KMS-11 (cell line): Measurements from ENCODE around the gene OR2G6.
"Not testable (repeated sequence)": the region's sequence is repeated elsewhere in the genome, so short reads cannot be mapped to it uniquely, and the experiment has no call there.

Experiments
- H2AFZ ChIP-seq: fragments of 200-600 bp; sonication (generic); 2 replicates; pipeline ENCODE4 v1.6.1; 2016; ENCODE audit warnings: antibody characterized with exemption, mixed run types, low read depth
- H3K27ac ChIP-seq: fragments of 200-600 bp; sonication (generic); 2 replicates; pipeline ENCODE4 v1.6.1; 2016; ENCODE audit warnings: mild to moderate bottlenecking, mixed run types
- H3K27me3 ChIP-seq: fragments of 200-600 bp; sonication (generic); 2 replicates; pipeline ENCODE4 v1.6.1; 2017; ENCODE audit warnings: mild to moderate bottlenecking, low read depth, mixed run types, moderate library complexity; ENCODE audit not compliant: insufficient read depth
- H3K36me3 ChIP-seq: fragments of 200-600 bp; sonication (generic); 2 replicates; pipeline ENCODE4 v1.6.1; 2017; ENCODE audit warnings: mild to moderate bottlenecking, mixed run types; ENCODE audit not compliant: insufficient read depth
- H3K4me1 ChIP-seq: fragments of 200-600 bp; sonication (generic); 2 replicates; pipeline ENCODE4 v1.6.1; 2016; ENCODE audit warnings: mild to moderate bottlenecking, low read depth, mixed run types; ENCODE audit not compliant: poor library complexity, severe bottlenecking
- H3K4me2 ChIP-seq: fragments of 200-600 bp; sonication (generic); 2 replicates; pipeline ENCODE4 v1.7.0; 2016; ENCODE audit warnings: mild to moderate bottlenecking, mixed run types
- H3K4me3 ChIP-seq: fragments of 200-600 bp; sonication (generic); IDR thresholded peaks from 2 replicates; pipeline ENCODE4 v1.6.1; 2017; ENCODE audit warnings: low read depth, low read length, mixed read lengths; ENCODE audit not compliant: insufficient read depth
- H3K79me2 ChIP-seq: fragments of 200-600 bp; sonication (generic); 2 replicates; pipeline ENCODE4 v1.6.1; 2016; ENCODE audit warnings: low read depth, mixed run types; ENCODE audit not compliant: insufficient read depth
- H3K9ac ChIP-seq: fragments of 200-600 bp; sonication (generic); 2 replicates; pipeline ENCODE4 v1.6.1; 2016; ENCODE audit warnings: mild to moderate bottlenecking, mixed run types
- H4K20me1 ChIP-seq: fragments of 200-600 bp; sonication (generic); 2 replicates; pipeline ENCODE4 v1.6.1; 2016; ENCODE audit warnings: mild to moderate bottlenecking, mixed run types; ENCODE audit not compliant: insufficient read depth
- TF ChIP-seq, protein P1 (sequence below): fragments of 200-600 bp; sonication (generic); conservative IDR thresholded peaks from 2 replicates; pipeline ENCODE4 v1.6.1; 2017; ENCODE audit warnings: low read depth, mild to moderate bottlenecking, antibody characterized with exemption, low read length, moderate library complexity, mixed read lengths

OR2G6 gene

DNA sequence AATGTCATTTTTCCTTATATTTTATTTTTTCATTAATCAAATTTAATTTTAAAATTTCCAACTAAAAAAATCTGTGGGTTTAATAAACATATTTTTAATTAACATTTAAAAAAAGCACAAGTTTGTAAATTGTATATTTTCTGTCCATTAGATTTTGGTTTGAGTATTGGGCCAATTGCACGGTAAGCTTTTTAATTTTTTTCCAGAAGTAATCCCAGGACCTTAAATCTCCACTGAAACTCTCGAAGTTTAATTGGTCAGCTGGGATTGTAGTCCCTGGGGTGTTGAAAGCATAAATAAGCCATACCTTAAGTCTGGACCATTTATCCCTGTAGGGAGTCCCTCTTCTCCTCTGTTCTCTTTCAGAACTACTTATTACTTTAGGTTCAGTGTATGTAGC is at the start of gene OR2G6:
OR2G6 (plus strand) TSS at position 301 of the 400 bp plus-strand sequence. CDS start 13,574 bp downstream, outside the sequence.
- not testable (repeated sequence) for H3K27me3 ChIP-seq, H3K9ac ChIP-seq, H4K20me1 ChIP-seq, H3K4me1 ChIP-seq, H3K79me2 ChIP-seq, H2AFZ ChIP-seq, H3K4me3 ChIP-seq, H3K4me2 ChIP-seq, H3K27ac ChIP-seq, H3K36me3 ChIP-seq

GRCh38 chr1:248459117-248459516 is 48.8 kb upstream of the OR2G6 start:
- not testable (repeated sequence) for H3K4me3 ChIP-seq, H3K36me3 ChIP-seq, H2AFZ ChIP-seq, H3K27me3 ChIP-seq, H3K27ac ChIP-seq, H3K79me2 ChIP-seq, H4K20me1 ChIP-seq, H3K4me1 ChIP-seq, H3K9ac ChIP-seq, H3K4me2 ChIP-seq

DNA sequence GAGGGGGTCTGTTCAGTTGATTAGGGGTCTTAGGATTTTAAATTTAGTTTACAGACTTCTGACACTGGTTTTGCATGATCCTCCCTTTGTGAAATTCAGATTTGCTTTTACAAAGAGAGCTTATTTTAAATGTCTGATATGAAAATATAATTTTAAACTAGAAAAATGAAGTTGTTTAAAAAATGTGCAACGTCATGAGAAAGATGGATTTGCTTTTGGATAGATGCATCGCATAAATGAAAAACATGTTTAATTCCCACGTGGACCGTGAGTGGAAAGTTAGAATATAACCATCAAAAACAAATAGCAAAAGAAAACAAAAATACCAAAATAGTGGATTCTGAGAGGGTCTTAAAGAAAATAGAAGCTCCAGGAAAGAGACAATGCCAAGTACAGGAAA is 36.7 kb upstream of the OR2G6 start:
- no peak overlapping the region for H3K4me2 ChIP-seq
- no peak overlapping the region for H3K27ac ChIP-seq
- H3K4me1 ChIP-seq = no peaks in the 10 kb centered on the region
- H3K27me3 ChIP-seq = no peaks in the 10 kb centered on the region
- H3K9ac ChIP-seq = no peak overlapping the region
- H4K20me1 ChIP-seq = no peaks in the 10 kb centered on the region
- H3K4me3 ChIP-seq = no peak overlapping the region
- no peak overlapping the region for H2AFZ ChIP-seq
- TF ChIP-seq, protein P1, sequence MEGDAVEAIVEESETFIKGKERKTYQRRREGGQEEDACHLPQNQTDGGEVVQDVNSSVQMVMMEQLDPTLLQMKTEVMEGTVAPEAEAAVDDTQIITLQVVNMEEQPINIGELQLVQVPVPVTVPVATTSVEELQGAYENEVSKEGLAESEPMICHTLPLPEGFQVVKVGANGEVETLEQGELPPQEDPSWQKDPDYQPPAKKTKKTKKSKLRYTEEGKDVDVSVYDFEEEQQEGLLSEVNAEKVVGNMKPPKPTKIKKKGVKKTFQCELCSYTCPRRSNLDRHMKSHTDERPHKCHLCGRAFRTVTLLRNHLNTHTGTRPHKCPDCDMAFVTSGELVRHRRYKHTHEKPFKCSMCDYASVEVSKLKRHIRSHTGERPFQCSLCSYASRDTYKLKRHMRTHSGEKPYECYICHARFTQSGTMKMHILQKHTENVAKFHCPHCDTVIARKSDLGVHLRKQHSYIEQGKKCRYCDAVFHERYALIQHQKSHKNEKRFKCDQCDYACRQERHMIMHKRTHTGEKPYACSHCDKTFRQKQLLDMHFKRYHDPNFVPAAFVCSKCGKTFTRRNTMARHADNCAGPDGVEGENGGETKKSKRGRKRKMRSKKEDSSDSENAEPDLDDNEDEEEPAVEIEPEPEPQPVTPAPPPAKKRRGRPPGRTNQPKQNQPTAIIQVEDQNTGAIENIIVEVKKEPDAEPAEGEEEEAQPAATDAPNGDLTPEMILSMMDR = no peak
- H3K79me2 ChIP-seq = no peaks in the 10 kb centered on the region
- no peaks in the 10 kb centered on the region for H3K36me3 ChIP-seq

GRCh38 chr1:248472111-248472510 is 35.8 kb upstream of the OR2G6 start:
- not testable (repeated sequence) for H4K20me1 ChIP-seq, H3K27ac ChIP-seq, H3K27me3 ChIP-seq, H3K9ac ChIP-seq, H3K4me3 ChIP-seq, H3K36me3 ChIP-seq, H3K4me1 ChIP-seq, H3K79me2 ChIP-seq, H2AFZ ChIP-seq, H3K4me2 ChIP-seq

DNA sequence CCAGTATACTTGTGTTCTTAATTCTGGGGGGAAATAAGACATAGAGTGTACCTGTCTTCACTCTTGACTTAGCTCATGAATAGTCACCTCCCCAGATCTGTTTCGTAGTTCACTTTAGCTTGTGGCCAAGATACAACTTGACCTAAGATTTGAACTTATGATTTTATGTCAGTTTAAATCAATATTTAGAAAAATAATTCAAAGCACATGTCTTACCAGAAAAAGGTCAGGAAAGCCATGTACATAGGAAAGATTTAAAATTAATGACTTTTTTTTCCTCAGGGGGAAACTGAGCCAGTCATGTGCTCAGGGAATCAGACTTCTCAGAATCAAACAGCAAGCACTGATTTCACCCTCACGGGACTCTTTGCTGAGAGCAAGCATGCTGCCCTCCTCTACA is 34.8 kb upstream of the OR2G6 start, which contains the start of gene OR2T3:
OR2T3 (plus strand) TSS at position 301 of the 400 bp plus-strand sequence; CDS start at position 301, 0 bp downstream.
- H3K27ac ChIP-seq, H3K4me1 ChIP-seq: not testable (repeated sequence)

GRCh38 chr1:248475660-248476059 is 32.2 kb upstream of the OR2G6 start:
- H3K27me3 ChIP-seq, H3K9ac ChIP-seq, H3K27ac ChIP-seq, H3K4me2 ChIP-seq, H2AFZ ChIP-seq, H3K79me2 ChIP-seq, H4K20me1 ChIP-seq, H3K4me3 ChIP-seq, H3K36me3 ChIP-seq, H3K4me1 ChIP-seq: not testable (repeated sequence)

More for the DNA sequence above, 34.8 kb upstream of the OR2G6 start, which contains the start of gene OR2T3:
- not testable (repeated sequence) for H3K9ac ChIP-seq, H3K4me2 ChIP-seq, H2AFZ ChIP-seq, H3K27me3 ChIP-seq, H4K20me1 ChIP-seq, H3K4me3 ChIP-seq, H3K79me2 ChIP-seq, H3K36me3 ChIP-seq

DNA sequence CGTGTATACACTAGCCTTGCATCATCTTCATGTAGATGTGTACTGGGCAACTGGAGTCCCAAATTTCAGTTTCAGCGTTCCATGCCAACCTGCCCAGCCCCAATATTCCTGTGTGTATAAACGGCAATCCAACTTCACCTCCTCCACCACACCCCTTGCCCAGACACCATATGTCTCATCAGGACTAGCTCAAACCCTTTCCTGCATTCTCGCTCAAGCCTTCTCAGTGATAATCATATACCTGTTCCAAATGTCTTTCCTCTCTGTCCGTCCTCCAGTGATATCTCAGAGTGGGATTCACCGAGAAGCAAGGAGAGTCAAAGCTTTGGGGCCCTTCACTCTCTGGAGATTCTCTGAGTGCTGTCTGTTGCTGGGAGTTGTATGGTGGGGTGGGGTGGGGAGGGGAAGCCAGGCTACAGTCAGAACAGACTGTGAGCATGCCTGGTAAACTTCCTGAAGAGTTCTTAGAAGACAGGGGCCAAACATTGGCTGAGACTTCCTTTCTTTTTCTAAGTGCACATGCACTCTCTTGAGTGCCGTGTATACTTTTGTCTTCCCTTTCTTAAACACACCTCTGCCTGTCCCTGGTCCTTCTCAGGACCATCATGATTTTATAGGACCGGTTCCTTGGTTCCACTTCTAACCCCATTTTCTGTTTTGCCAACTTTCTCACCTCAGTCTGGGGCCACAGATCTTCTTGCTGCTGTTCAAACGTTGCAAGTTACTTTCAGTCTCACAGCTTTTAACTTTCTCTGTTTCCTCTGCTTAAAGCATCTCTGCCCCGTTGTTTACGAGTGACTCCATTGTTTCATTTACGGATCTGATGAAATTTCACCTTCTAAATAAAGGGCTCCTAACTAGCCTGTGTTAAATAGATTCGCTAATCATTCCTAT is 25.9 kb upstream of the OR2G6 start:
- not testable (repeated sequence) for H3K4me2 ChIP-seq, H3K9ac ChIP-seq, H2AFZ ChIP-seq

GRCh38 chr1:248488289-248488688 is 19.6 kb upstream of the OR2G6 start, which contains the start of gene OR2T5:
TSS of gene OR2T5 (plus strand) at chr1:248488589. CDS start at chr1:248488589, 0 bp downstream.
- not testable (repeated sequence) for H3K36me3 ChIP-seq, H3K27ac ChIP-seq, H3K4me2 ChIP-seq, H3K4me1 ChIP-seq, H2AFZ ChIP-seq, H3K27me3 ChIP-seq, H3K4me3 ChIP-seq, H4K20me1 ChIP-seq, H3K9ac ChIP-seq, H3K79me2 ChIP-seq

More for the DNA sequence above, 25.9 kb upstream of the OR2G6 start:
- not testable (repeated sequence) for H3K79me2 ChIP-seq, H4K20me1 ChIP-seq, H3K4me1 ChIP-seq, H3K27me3 ChIP-seq, H3K36me3 ChIP-seq, H3K27ac ChIP-seq, H3K4me3 ChIP-seq

- not testable (repeated sequence) for H3K36me3 ChIP-seq, H2AFZ ChIP-seq, H3K27ac ChIP-seq, H4K20me1 ChIP-seq, H3K4me2 ChIP-seq, H3K9ac ChIP-seq, H3K79me2 ChIP-seq, H3K4me3 ChIP-seq, H3K4me1 ChIP-seq, H3K27me3 ChIP-seq
Measured at GRCh38 chr1:248496661-248497060, 11.2 kb upstream of the OR2G6 start.
